Neuronal stem cell (in vitro differentiated cells): ENCODE data around the gene PLEKHH2.
"Not testable (repeated sequence)": the region's sequence is repeated elsewhere in the genome, so short reads cannot be mapped to it uniquely, and the experiment has no call there.

Source experiments
- DNase-seq: peaks from one replicate; pipeline ENCODE4 v3.0.0-alpha.2; 2013; ENCODE audit warnings: low spot score
- H2AFZ ChIP-seq: one replicate; pipeline ENCODE4 v1.6.1; 2013; ENCODE audit warnings: mild to moderate bottlenecking, low read length, inconsistent platforms
- H2AK5ac ChIP-seq: 2 replicates; pipeline ENCODE4 v1.6.1; 2013; ENCODE audit warnings: low read depth, mild to moderate bottlenecking, inconsistent platforms, low read length, moderate library complexity, mixed read lengths
- H2BK120ac ChIP-seq: 2 replicates; pipeline ENCODE4 v1.6.1; 2013; ENCODE audit warnings: low read depth, mild to moderate bottlenecking, inconsistent platforms, low read length, moderate library complexity, mixed read lengths
- H2BK12ac ChIP-seq: one replicate; pipeline ENCODE4 v1.6.1; 2013; ENCODE audit warnings: low read length, inconsistent platforms
- H2BK15ac ChIP-seq: 2 replicates; pipeline ENCODE4 v1.6.1; 2013; ENCODE audit warnings: mild to moderate bottlenecking, low read length, inconsistent platforms, mixed read lengths
- H2BK5ac ChIP-seq: one replicate; pipeline ENCODE4 v1.6.1; 2013; ENCODE audit warnings: inconsistent platforms, mild to moderate bottlenecking, low read length, moderate library complexity
- H3K14ac ChIP-seq: one replicate; pipeline ENCODE4 v1.6.1; 2013; ENCODE audit warnings: low read length, inconsistent platforms
- H3K18ac ChIP-seq: 2 replicates; pipeline ENCODE4 v1.6.1; 2013; ENCODE audit warnings: low read length, inconsistent platforms
- H3K23ac ChIP-seq: 2 replicates; pipeline ENCODE4 v1.6.1; 2013; ENCODE audit warnings: low read depth, mild to moderate bottlenecking, mixed read lengths, low read length, inconsistent platforms; ENCODE audit not compliant: poor library complexity
- H3K27ac ChIP-seq: replicated peaks from 3 replicates; pipeline ENCODE4 v1.5.1; 2013; ENCODE audit warnings: low read length, inconsistent platforms
- H3K27me3 ChIP-seq, 3 experiments: 2 replicates each; pipeline ENCODE4 v1.6.1; 2013; ENCODE audit warnings: low read length in 3 of 3, mild to moderate bottlenecking in 2 of 3, inconsistent platforms in 1 of 3, low read depth in 1 of 3, mixed read lengths in 1 of 3, moderate library complexity in 1 of 3; ENCODE audit not compliant: control insufficient read depth in 3 of 3, insufficient read depth in 3 of 3
- H3K36me3 ChIP-seq, 2 donors: replicated peaks in 1 of 2; 2 replicates each; pipeline ENCODE4 v1.6.1; 2013; ENCODE audit warnings: low read length in 2 of 2; ENCODE audit not compliant: control insufficient read depth in 2 of 2, insufficient read depth in 2 of 2
- H3K4ac ChIP-seq: 2 replicates; pipeline ENCODE4 v1.6.1; 2013; ENCODE audit warnings: inconsistent platforms, mild to moderate bottlenecking, low read length, moderate library complexity
- H3K4me1 ChIP-seq, 2 donors: 1 replicate in 1 of 2; 2 replicates in 1 of 2; pipeline ENCODE4 v1.6.1; 2013; ENCODE audit warnings: low read length in 2 of 2, low read depth in 1 of 2; ENCODE audit not compliant: control insufficient read depth in 2 of 2, insufficient read depth in 1 of 2
- H3K4me2 ChIP-seq: one replicate; pipeline ENCODE4 v1.6.1; 2013; ENCODE audit warnings: mild to moderate bottlenecking, low read length, inconsistent platforms; ENCODE audit not compliant: insufficient read depth, poor library complexity, severe bottlenecking
- H3K4me3 ChIP-seq, 2 donors: 2 replicates each; pipeline ENCODE4 v1.5.1; 2013; ENCODE audit warnings: low read length in 2 of 2, mild to moderate bottlenecking in 2 of 2, inconsistent platforms in 1 of 2, moderate library complexity in 1 of 2
- H3K79me1 ChIP-seq: one replicate; pipeline ENCODE4 v1.6.1; 2013; ENCODE audit warnings: low read depth, mild to moderate bottlenecking, inconsistent platforms, low read length, moderate library complexity
- H3K9ac ChIP-seq: one replicate; pipeline ENCODE4 v1.6.1; 2013; ENCODE audit warnings: mild to moderate bottlenecking, low read depth, low read length, inconsistent platforms; ENCODE audit not compliant: poor library complexity
- H3K9me3 ChIP-seq, 2 donors: replicated peaks in 1 of 2; 2 replicates each; pipeline versions ENCODE3 to v1.6.1; 2013; ENCODE audit warnings: low read length in 2 of 2, mild to moderate bottlenecking in 2 of 2, inconsistent platforms in 1 of 2, low read depth in 1 of 2, mixed read lengths in 1 of 2, moderate library complexity in 1 of 2; ENCODE audit not compliant: control insufficient read depth in 2 of 2, insufficient read depth in 1 of 2
- H4K8ac ChIP-seq: one replicate; pipeline ENCODE4 v1.6.1; 2013; ENCODE audit warnings: low read depth, mild to moderate bottlenecking, inconsistent platforms, low read length, moderate library complexity
- H4K91ac ChIP-seq: one replicate; pipeline ENCODE4 v1.6.1; 2013; ENCODE audit warnings: low read length, low read depth, mild to moderate bottlenecking, inconsistent platforms; ENCODE audit not compliant: poor library complexity
- WGBS, 2 donors: extraction: QIAGEN DNeasy Blood & Tissue Kit; methylation state at CpG; one replicate each; pipeline ENCODE4 v1.1.7; 2013; ENCODE audit warnings: missing lambda C conversion rate in 2 of 2, mixed read lengths in 1 of 2; ENCODE audit not compliant: insufficient read length in 2 of 2, insufficient replicate concordance in 1 of 2; ENCODE audit errors: extremely low coverage in 2 of 2; 5-methylcytosine and 5-hydroxymethylcytosine counted together

PLEKHH2 gene

DNA sequence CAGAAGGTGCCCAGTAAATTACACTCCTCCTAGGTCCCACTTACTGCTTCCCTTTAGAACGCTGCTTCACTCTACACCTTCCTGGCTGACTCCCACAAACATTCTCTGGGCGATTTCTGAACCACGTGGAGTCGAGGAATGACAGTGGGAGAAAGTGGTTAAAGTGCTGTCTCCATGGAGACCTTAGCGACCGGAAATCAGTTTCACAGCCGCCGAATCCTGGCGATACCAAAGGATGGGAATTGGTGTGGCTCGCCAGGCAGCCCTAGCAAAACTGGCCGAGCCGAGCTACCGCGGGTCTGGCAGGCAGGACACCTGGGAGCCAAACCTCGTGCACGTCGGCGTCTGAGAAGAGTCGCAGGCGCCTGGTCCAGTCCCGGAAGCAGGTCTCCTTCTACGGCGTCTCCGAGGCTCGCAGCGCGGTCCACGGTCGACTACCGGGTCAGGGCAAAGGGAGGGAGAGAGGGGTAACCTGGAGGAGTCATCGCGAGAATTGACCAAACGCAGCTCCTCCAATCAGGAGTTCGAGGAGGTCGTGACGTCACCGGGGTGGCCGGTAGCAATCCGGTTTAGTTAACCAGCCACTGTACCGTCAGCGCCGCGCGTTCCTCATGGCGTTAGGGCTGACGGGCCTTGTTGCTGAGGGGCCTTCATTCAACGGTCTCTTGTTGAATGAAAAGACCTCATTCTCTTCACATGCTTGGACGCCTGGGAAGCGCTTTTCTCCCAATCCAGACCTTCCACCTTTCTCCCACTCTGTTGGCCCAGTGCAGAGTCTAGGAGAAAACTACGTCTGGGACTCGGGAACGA, 41.3 kb upstream of the PLEKHH2 start, which contains the start of gene THADA:
Gene THADA (minus strand): TSS at position 436 of the 810 bp plus-strand sequence. CDS start 3,646 bp downstream, outside the sequence.
- H4K91ac ChIP-seq: no peak within 1 kb of the TSS
- peak within 1 kb of the TSS; percentile 87 for H3K9ac ChIP-seq
- H3K36me3 ChIP-seq: peaks cover 0 to 15% of the 10 kb centered on the region in 2 donors
- no peaks in the 10 kb centered on the region for H3K79me1 ChIP-seq
- H3K4me3 ChIP-seq: peak within 1 kb of the TSS; percentile 79 to 93
- H2BK5ac ChIP-seq: no peak within 1 kb of the TSS
- H4K8ac ChIP-seq: no peak within 1 kb of the TSS
- peak within 1 kb of the TSS; percentile 59 for H3K23ac ChIP-seq
- H2BK12ac ChIP-seq: no peak within 1 kb of the TSS
- H3K4me2 ChIP-seq: peak within 1 kb of the TSS; percentile 72
- no peak within 1 kb of the TSS for H2BK120ac ChIP-seq
- H3K9me3 ChIP-seq: no peaks in the 10 kb centered on the region
- no peak within 1 kb of the TSS for H3K14ac ChIP-seq
- H3K27ac ChIP-seq: peak within 1 kb of the TSS; percentile 89
- DNase-seq: peak; percentile 98
- peak within 1 kb of the TSS; percentile 96 for H2AFZ ChIP-seq
- no CpG with 5 or more reads among the region's 52 CpGs for WGBS, 2 donors
- no peaks in the 10 kb centered on the region for H3K27me3 ChIP-seq
- no peak within 1 kb of the TSS for H2AK5ac ChIP-seq
- no peak within 1 kb of the TSS for H2BK15ac ChIP-seq
- H3K4me1 ChIP-seq: peaks cover 0 to 3% of the 10 kb centered on the region in 2 donors
- H3K18ac ChIP-seq: peak within 1 kb of the TSS; percentile 86
- no peak within 1 kb of the TSS for H3K4ac ChIP-seq

- H3K4ac ChIP-seq, H4K8ac ChIP-seq, H3K4me2 ChIP-seq, H3K27me3 ChIP-seq, H2BK5ac ChIP-seq, H3K9me3 ChIP-seq, H3K9ac ChIP-seq, H2AK5ac ChIP-seq, H2BK12ac ChIP-seq, H3K23ac ChIP-seq, H3K79me1 ChIP-seq, H3K27ac ChIP-seq, H3K4me3 ChIP-seq, H3K14ac ChIP-seq, H2BK120ac ChIP-seq, H3K18ac ChIP-seq, DNase-seq, H2BK15ac ChIP-seq, H4K91ac ChIP-seq, H3K36me3 ChIP-seq, H3K4me1 ChIP-seq, H2AFZ ChIP-seq: not testable (repeated sequence)
- WGBS, 2 donors: no CpG with 5 or more reads among the region's 1 CpG
Observed at GRCh38 chr2:43600596-43600995, 36.5 kb upstream of the PLEKHH2 start.

DNA sequence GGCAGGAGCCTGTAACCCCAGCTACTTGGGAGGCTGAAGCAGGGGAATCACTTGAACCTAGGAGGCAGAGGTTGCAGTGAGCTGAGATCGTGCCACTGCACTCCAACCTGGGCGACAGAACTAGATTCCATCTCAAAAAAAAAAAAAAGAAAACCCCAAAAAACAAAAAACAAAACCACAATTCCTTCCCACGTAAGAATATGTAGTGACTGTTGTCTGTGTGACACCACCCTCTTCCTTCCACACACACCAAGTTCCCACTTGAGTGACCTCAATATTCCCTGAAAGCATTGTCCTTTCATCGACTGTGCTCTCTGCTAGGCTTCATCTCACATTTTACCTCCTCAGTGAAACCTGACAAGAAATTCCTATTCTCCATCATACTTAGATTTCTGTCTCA, 32.4 kb upstream of the PLEKHH2 start:
- H3K18ac ChIP-seq: no peak overlapping the region
- H3K36me3 ChIP-seq: no peaks in the 10 kb centered on the region
- H4K91ac ChIP-seq: no peak overlapping the region
- H3K9me3 ChIP-seq: no peaks in the 10 kb centered on the region
- no peak overlapping the region for H3K4ac ChIP-seq
- H2BK15ac ChIP-seq: no peak overlapping the region
- no peak overlapping the region for H2AFZ ChIP-seq
- WGBS, 2 donors: no CpG with 5 or more reads among the region's 4 CpGs
- H3K4me3 ChIP-seq: no peak overlapping the region
- no peak overlapping the region for H3K9ac ChIP-seq
- H3K14ac ChIP-seq: no peak overlapping the region
- no peak overlapping the region for H2AK5ac ChIP-seq
- H2BK12ac ChIP-seq: no peak overlapping the region
- H3K4me2 ChIP-seq: no peak overlapping the region
- no peak overlapping the region for H2BK120ac ChIP-seq
- no peak overlapping the region for H3K23ac ChIP-seq
- no peaks in the 10 kb centered on the region for H3K27me3 ChIP-seq
- no peak overlapping the region for H3K27ac ChIP-seq
- no peak overlapping the region for H4K8ac ChIP-seq
- no peaks in the 10 kb centered on the region for H3K79me1 ChIP-seq
- peaks cover 0 to 2% of the 10 kb centered on the region in 2 donors for H3K4me1 ChIP-seq
- H2BK5ac ChIP-seq: no peak overlapping the region
- DNase-seq: no peak

GRCh38 chr2:43605079-43605655, 31.9 kb upstream of the PLEKHH2 start:
- H3K27ac ChIP-seq: no peak overlapping the region
- H3K4ac ChIP-seq: no peak overlapping the region
- no CpG with 5 or more reads among the region's 2 CpGs for WGBS, 2 donors
- H3K79me1 ChIP-seq: no peaks in the 10 kb centered on the region
- H4K8ac ChIP-seq: no peak overlapping the region
- no peak overlapping the region for H2AFZ ChIP-seq
- no peak overlapping the region for H3K9ac ChIP-seq
- H3K4me2 ChIP-seq: no peak overlapping the region
- H3K4me1 ChIP-seq: peaks cover 0 to 2% of the 10 kb centered on the region in 2 donors
- H2BK15ac ChIP-seq: no peak overlapping the region
- no peaks in the 10 kb centered on the region for H3K27me3 ChIP-seq
- H3K9me3 ChIP-seq: no peaks in the 10 kb centered on the region
- H2AK5ac ChIP-seq: no peak overlapping the region
- no peak overlapping the region for H2BK120ac ChIP-seq
- DNase-seq: peak; percentile 18
- no peak overlapping the region for H2BK5ac ChIP-seq
- H3K23ac ChIP-seq: no peak overlapping the region
- H3K4me3 ChIP-seq: no peak overlapping the region
- no peak overlapping the region for H3K18ac ChIP-seq
- no peak overlapping the region for H2BK12ac ChIP-seq
- H3K36me3 ChIP-seq: no peaks in the 10 kb centered on the region
- no peak overlapping the region for H3K14ac ChIP-seq
- H4K91ac ChIP-seq: no peak overlapping the region
